H9 (cell line): ENCODE results near the gene SMARCA1. TPM values are rescaled to one million over a fixed set of nuclear protein-coding genes. Genes with fewer than 3 reads are reported as not detected.

Experiments used
- DNase-seq: peaks from one replicate; pipeline ENCODE4 v3.0.0-alpha.2; 2017
- H2AFZ ChIP-seq: one replicate; pipeline ENCODE4 v1.6.1; 2013; ENCODE audit warnings: mild to moderate bottlenecking, low read length, control low read depth, moderate library complexity
- H2AK5ac ChIP-seq: 2 replicates; pipeline ENCODE4 v1.6.1; 2013; ENCODE audit warnings: low read length, control low read depth, mixed read lengths; ENCODE audit not compliant: insufficient read length
- H2BK120ac ChIP-seq: one replicate; pipeline ENCODE4 v1.6.1; 2013; ENCODE audit warnings: low read depth, mild to moderate bottlenecking, low read length, control low read depth, inconsistent platforms; ENCODE audit not compliant: poor library complexity, severe bottlenecking
- H2BK12ac ChIP-seq: 2 replicates; pipeline ENCODE4 v1.6.1; 2013; ENCODE audit warnings: low read length, control low read depth, mixed read lengths, low read depth; ENCODE audit not compliant: insufficient read length
- H2BK15ac ChIP-seq: 2 replicates; pipeline ENCODE4 v1.6.1; 2013; ENCODE audit warnings: low read depth, low read length, control low read depth
- H2BK20ac ChIP-seq: one replicate; pipeline ENCODE4 v1.6.1; 2013; ENCODE audit warnings: low read depth, mild to moderate bottlenecking, low read length, control low read depth, inconsistent platforms; ENCODE audit not compliant: poor library complexity, severe bottlenecking
- H2BK5ac ChIP-seq: 2 replicates; pipeline ENCODE4 v1.6.1; 2013; ENCODE audit warnings: low read length, control low read depth, mixed read lengths; ENCODE audit not compliant: insufficient read length
- H3K14ac ChIP-seq: 2 replicates; pipeline ENCODE4 v1.6.1; 2013; ENCODE audit warnings: low read length, control low read depth; ENCODE audit not compliant: insufficient read depth
- H3K18ac ChIP-seq: 2 replicates; pipeline ENCODE4 v1.6.1; 2013; ENCODE audit warnings: low read depth, mild to moderate bottlenecking, mixed read lengths, low read length, control low read depth; ENCODE audit not compliant: insufficient read length
- H3K23ac ChIP-seq: 2 replicates; pipeline ENCODE4 v1.6.1; 2013; ENCODE audit warnings: low read length, control low read depth, mixed read lengths, low read depth; ENCODE audit not compliant: insufficient read length
- H3K23me2 ChIP-seq: 2 replicates; pipeline ENCODE4 v1.6.1; 2013; ENCODE audit warnings: low read depth, mild to moderate bottlenecking, mixed read lengths, low read length, control low read depth; ENCODE audit not compliant: insufficient read length, poor library complexity, severe bottlenecking
- H3K27ac ChIP-seq: 2 replicates; pipeline ENCODE4 v1.5.1; 2013; ENCODE audit warnings: low read length, control low read depth, mixed read lengths, low read depth; ENCODE audit not compliant: insufficient read length
- H3K27me3 ChIP-seq: 2 replicates; pipeline ENCODE4 v1.6.1; 2013; ENCODE audit warnings: low read length, control low read depth, inconsistent platforms; ENCODE audit not compliant: insufficient read depth
- H3K4ac ChIP-seq: 2 replicates; pipeline ENCODE4 v1.6.1; 2013; ENCODE audit warnings: low read depth, mild to moderate bottlenecking, control low read depth, inconsistent platforms, low read length, moderate library complexity
- H3K4me1 ChIP-seq: 2 replicates; pipeline ENCODE4 v1.6.1; 2013; ENCODE audit warnings: low read length, control low read depth, inconsistent platforms; ENCODE audit not compliant: insufficient read depth
- H3K4me2 ChIP-seq: 2 replicates; pipeline ENCODE4 v1.6.1; 2013; ENCODE audit warnings: low read length, control low read depth, mixed read lengths; ENCODE audit not compliant: insufficient read length, insufficient read depth
- H3K56ac ChIP-seq: 2 replicates; pipeline ENCODE4 v1.6.1; 2013; ENCODE audit warnings: low read depth, mild to moderate bottlenecking, mixed read lengths, low read length, control low read depth; ENCODE audit not compliant: insufficient read length
- H3K79me1 ChIP-seq: 2 replicates; pipeline ENCODE4 v1.6.1; 2013; ENCODE audit warnings: low read depth, mild to moderate bottlenecking, moderate library complexity, low read length, control low read depth, inconsistent platforms; ENCODE audit not compliant: insufficient read depth, poor library complexity, severe bottlenecking
- H3K79me2 ChIP-seq: 2 replicates; pipeline ENCODE4 v1.6.1; 2013; ENCODE audit warnings: low read length, control low read depth, inconsistent platforms; ENCODE audit not compliant: insufficient read depth
- H3K9ac ChIP-seq: 2 replicates; pipeline ENCODE4 v1.6.1; 2013; ENCODE audit warnings: low read length, control low read depth, mixed read lengths; ENCODE audit not compliant: insufficient read length; ENCODE audit errors: extremely low read depth
- H3K9me3 ChIP-seq: one replicate; pipeline ENCODE4 v1.6.1; 2013; ENCODE audit warnings: low read depth, low read length, inconsistent platforms; ENCODE audit not compliant: control insufficient read depth
- H3T11ph ChIP-seq: one replicate; pipeline ENCODE4 v1.6.1; 2013; ENCODE audit warnings: mild to moderate bottlenecking, low read length, control low read depth, inconsistent platforms
- H4K20me1 ChIP-seq: one replicate; pipeline ENCODE4 v1.6.1; 2013; ENCODE audit not compliant: control insufficient read depth, insufficient read length, insufficient read depth
- H4K5ac ChIP-seq: 2 replicates; pipeline ENCODE4 v1.6.1; 2013; ENCODE audit warnings: low read depth, mild to moderate bottlenecking, mixed read lengths, low read length, control low read depth; ENCODE audit not compliant: insufficient read length
- H4K8ac ChIP-seq: replicated peaks from 2 replicates; pipeline ENCODE4 v1.6.1; 2013; ENCODE audit warnings: low read length, control low read depth, mixed read lengths, low read depth; ENCODE audit not compliant: insufficient read length
- H4K91ac ChIP-seq: 2 replicates; pipeline ENCODE4 v1.6.1; 2013; ENCODE audit warnings: low read depth, mild to moderate bottlenecking, moderate library complexity, mixed read lengths, low read length, control low read depth; ENCODE audit not compliant: insufficient read length
- H3K27ac Mint-ChIP-seq, 3 experiments: 2 replicates in 2 of 3; 3 replicates in 1 of 3; pipeline ENCODE4 v1.8.0; 2020 to 2021; ENCODE audit warnings: mixed read lengths in 3 of 3, mild to moderate bottlenecking in 1 of 3, moderate library complexity in 1 of 3
- H3K27me3 Mint-ChIP-seq: 2 replicates; pipeline ENCODE4 v1.8.0; 2021; ENCODE audit warnings: low read depth, mild to moderate bottlenecking, moderate library complexity, mixed read lengths
- H3K36me3 Mint-ChIP-seq, 3 experiments: 2 replicates in 2 of 3; 3 replicates in 1 of 3; pipeline ENCODE4 v1.8.0; 2020 to 2021; ENCODE audit warnings: low read depth in 3 of 3, mixed read lengths in 3 of 3; ENCODE audit not compliant: insufficient read depth in 1 of 3
- H3K4me1 Mint-ChIP-seq, 2 experiments: 2 replicates each; pipeline ENCODE4 v1.8.0; 2020; ENCODE audit warnings: mixed read lengths in 2 of 2
- H3K4me3 Mint-ChIP-seq, 2 experiments: 2 replicates in 1 of 2; 3 replicates in 1 of 2; pipeline ENCODE4 v1.8.0; 2020 to 2021; ENCODE audit warnings: mild to moderate bottlenecking in 2 of 2, mixed read lengths in 2 of 2, moderate library complexity in 1 of 2
- H3K9me3 Mint-ChIP-seq, 2 experiments: 2 replicates in 1 of 2; 3 replicates in 1 of 2; pipeline ENCODE4 v1.8.0; 2020; ENCODE audit warnings: mild to moderate bottlenecking in 2 of 2, mixed read lengths in 2 of 2, moderate library complexity in 1 of 2
- total RNA-seq: library from RNA; stranded (reverse); gene quantifications from 2 replicates; pipeline ENCODE4 v1.2.1, GENCODE V29; 2021
- TF ChIP-seq, protein P1 (sequence below): fragments of 200-600 bp; sonication (generic); conservative IDR thresholded peaks from 3 replicates; pipeline ENCODE4 v1.8.0; 2021; ENCODE audit warnings: antibody characterized with exemption, mild to moderate bottlenecking

Gene SMARCA1
- total RNA-seq, 1 experiment from 2014 or later = 105 TPM

DNA sequence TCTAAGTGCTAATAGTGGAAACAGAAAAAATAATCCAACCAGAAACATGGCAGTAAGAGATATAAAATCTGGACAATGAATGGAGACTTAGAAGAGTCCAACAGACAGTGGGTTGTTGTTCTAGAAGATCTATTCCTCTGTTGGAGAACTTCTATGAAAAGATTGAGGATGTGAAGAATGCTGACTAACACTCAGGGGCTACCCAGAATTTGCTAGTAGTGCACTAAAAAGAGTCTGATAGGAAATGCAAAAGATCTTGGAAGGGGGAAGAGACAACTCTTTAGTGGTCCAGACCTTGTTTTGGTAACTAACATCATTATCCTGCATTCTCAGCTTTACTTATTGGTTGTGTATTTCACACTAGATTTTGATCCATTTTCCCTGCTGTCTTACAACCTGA, 77.9 kb downstream of the SMARCA1 start:
- Histone ChIP-seq H4K8ac (no peak overlapping the region), H3K4me2 (no peak overlapping the region), H2AFZ (no peak overlapping the region), H3K27ac (no peak overlapping the region), H3K4me1 (no peaks in the 10 kb centered on the region), H3K18ac (no peak overlapping the region), H3K23ac (no peak overlapping the region), H3K56ac (no peak overlapping the region), H3K4ac (no peak overlapping the region), H3K9ac (no peak overlapping the region), H3K79me2 (no peaks in the 10 kb centered on the region), H2BK12ac (no peak overlapping the region), H3K79me1 (no peaks in the 10 kb centered on the region), H4K5ac (no peak overlapping the region), H3T11ph (no peak overlapping the region), H4K20me1 (no peaks in the 10 kb centered on the region), H3K27me3 (no peaks in the 10 kb centered on the region), H2BK120ac (no peak overlapping the region), H2AK5ac (no peak overlapping the region), H3K9me3 (no peaks in the 10 kb centered on the region), H3K23me2 (no peaks in the 10 kb centered on the region), H3K14ac (no peak overlapping the region), H4K91ac (no peak overlapping the region), H2BK20ac (no peak overlapping the region), H2BK5ac (no peak overlapping the region), H2BK15ac (no peak overlapping the region)
- TF ChIP-seq, protein P1, sequence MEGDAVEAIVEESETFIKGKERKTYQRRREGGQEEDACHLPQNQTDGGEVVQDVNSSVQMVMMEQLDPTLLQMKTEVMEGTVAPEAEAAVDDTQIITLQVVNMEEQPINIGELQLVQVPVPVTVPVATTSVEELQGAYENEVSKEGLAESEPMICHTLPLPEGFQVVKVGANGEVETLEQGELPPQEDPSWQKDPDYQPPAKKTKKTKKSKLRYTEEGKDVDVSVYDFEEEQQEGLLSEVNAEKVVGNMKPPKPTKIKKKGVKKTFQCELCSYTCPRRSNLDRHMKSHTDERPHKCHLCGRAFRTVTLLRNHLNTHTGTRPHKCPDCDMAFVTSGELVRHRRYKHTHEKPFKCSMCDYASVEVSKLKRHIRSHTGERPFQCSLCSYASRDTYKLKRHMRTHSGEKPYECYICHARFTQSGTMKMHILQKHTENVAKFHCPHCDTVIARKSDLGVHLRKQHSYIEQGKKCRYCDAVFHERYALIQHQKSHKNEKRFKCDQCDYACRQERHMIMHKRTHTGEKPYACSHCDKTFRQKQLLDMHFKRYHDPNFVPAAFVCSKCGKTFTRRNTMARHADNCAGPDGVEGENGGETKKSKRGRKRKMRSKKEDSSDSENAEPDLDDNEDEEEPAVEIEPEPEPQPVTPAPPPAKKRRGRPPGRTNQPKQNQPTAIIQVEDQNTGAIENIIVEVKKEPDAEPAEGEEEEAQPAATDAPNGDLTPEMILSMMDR = no peak
- H3K27me3 Mint-ChIP-seq = no peaks in the 10 kb centered on the region
- DNase-seq = no peak
- H3K4me1 Mint-ChIP-seq = peaks cover 6 to 7% of the 10 kb centered on the region in 2 experiments
- no peak overlapping the region for H3K4me3 Mint-ChIP-seq
- H3K9me3 Mint-ChIP-seq = no peaks in the 10 kb centered on the region
- no peak overlapping the region for H3K27ac Mint-ChIP-seq
- H3K36me3 Mint-ChIP-seq = peaks cover 11 to 38% (median 24%) of the 10 kb centered on the region in 3 experiments
